Tibial artery (tissue), 4 donors: ENCODE data around the gene LGALS4.

ENCODE experiments used
- DNase-seq, 2 donors: peaks; one replicate each; pipeline ENCODE4 v3.0.0-alpha.2; 2019
- H3K27ac ChIP-seq, 2 donors: fragments of 200-600 bp; sonication (generic) in 1 of 2; 1 replicate in 1 of 2; 2 replicates in 1 of 2; pipeline ENCODE4 v1.5.1; 2018 to 2019; ENCODE audit warnings: mild to moderate bottlenecking in 1 of 2
- H3K27me3 ChIP-seq, 2 donors: fragments of 200-600 bp; sonication (generic) in 1 of 2; one replicate each; pipeline versions ENCODE4 v1.5.1 to v1.6.0; 2016 to 2019
- H3K36me3 ChIP-seq, 3 donors: fragments of 200-600 bp; sonication (generic) in 2 of 3; one replicate each; pipeline ENCODE4 v1.5.1; 2016 to 2019; ENCODE audit warnings: mild to moderate bottlenecking in 2 of 3
- H3K4me1 ChIP-seq, 4 donors: fragments of 200-600 bp; sonication (generic) in 2 of 4; 1 replicate in 3 of 4; 2 replicates in 1 of 4; pipeline ENCODE4 v1.5.1; 2016 to 2019
- H3K4me3 ChIP-seq, 2 donors: fragments of 200-600 bp; sonication (generic) in 1 of 2; 1 replicate in 1 of 2; 2 replicates in 1 of 2; pipeline ENCODE4 v1.5.1; 2018 to 2019; ENCODE audit warnings: mild to moderate bottlenecking in 2 of 2
- H3K9me3 ChIP-seq, 3 donors: fragments of 200-600 bp; sonication (generic) in 1 of 3; one replicate each; pipeline ENCODE4 v1.5.1; 2016 to 2019
- intact Hi-C: fragments of 100-400 bp; cut with DNase I; formaldehyde crosslinking; loops from one replicate; pipeline ENCODE4 v1.15.0; 2023; ENCODE audit warnings: low total_unique reads
- TF ChIP-seq, protein P1 (sequence below), 2 experiments: fragments of 200-600 bp in 1 of 2; fragments of 450-650 bp in 1 of 2; IDR thresholded peaks; one replicate each; pipeline ENCODE4 v1.5.1; 2017 to 2019; ENCODE audit warnings: antibody characterized with exemption in 2 of 2, mild to moderate bottlenecking in 1 of 2, moderate library complexity in 1 of 2

Gene LGALS4

DNA sequence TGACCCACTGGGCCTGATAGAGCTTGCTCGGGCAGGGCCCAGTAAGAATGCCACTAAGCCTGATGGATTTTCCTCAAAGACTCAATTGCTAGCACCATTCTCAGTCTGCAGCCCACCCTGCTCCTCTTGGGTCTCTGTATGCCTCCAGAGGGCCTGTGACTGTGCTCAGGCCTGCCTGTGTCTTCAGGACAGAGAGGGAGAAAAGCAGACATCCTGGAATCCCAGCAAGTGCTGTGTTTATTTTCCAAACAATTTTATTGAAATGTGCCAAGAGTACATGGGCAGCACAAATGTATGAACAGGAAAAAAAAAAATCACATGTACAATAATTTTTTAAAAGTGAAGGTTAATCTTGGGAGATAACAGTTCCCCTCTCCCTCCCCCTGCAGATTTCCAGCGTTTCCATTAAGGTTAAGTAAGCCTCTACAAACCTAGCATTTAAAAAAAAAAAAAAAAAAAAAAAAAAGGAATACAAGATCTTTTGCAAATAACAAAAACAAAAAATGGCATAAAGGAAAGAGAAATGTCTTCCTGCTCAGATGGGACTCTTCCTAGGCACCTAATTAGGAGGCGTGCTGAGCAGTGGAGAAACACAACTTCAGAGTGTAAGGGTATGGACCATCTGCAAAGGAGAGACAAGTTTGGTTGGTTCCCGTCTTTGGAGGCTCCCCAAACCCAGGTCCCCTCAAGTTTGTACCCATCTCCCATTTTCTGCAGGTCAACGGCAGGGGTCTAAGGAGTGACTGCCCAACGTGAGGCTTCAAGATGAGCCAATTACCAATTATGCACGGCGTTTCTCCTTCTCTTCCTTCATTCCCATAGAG is 23.6 kb upstream of the LGALS4 start:
- H3K9me3 ChIP-seq: no peaks in the 10 kb centered on the region
- no peak overlapping the region for H3K4me3 ChIP-seq
- peak overlapping the region in 1 of 2 donors; percentile 49 for H3K27ac ChIP-seq
- intact Hi-C loops: no loop called here
- TF ChIP-seq, protein P1, sequence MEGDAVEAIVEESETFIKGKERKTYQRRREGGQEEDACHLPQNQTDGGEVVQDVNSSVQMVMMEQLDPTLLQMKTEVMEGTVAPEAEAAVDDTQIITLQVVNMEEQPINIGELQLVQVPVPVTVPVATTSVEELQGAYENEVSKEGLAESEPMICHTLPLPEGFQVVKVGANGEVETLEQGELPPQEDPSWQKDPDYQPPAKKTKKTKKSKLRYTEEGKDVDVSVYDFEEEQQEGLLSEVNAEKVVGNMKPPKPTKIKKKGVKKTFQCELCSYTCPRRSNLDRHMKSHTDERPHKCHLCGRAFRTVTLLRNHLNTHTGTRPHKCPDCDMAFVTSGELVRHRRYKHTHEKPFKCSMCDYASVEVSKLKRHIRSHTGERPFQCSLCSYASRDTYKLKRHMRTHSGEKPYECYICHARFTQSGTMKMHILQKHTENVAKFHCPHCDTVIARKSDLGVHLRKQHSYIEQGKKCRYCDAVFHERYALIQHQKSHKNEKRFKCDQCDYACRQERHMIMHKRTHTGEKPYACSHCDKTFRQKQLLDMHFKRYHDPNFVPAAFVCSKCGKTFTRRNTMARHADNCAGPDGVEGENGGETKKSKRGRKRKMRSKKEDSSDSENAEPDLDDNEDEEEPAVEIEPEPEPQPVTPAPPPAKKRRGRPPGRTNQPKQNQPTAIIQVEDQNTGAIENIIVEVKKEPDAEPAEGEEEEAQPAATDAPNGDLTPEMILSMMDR (IDR thresholded peaks at IDR 0.05): no peak
- no peak for DNase-seq
- H3K36me3 ChIP-seq: peaks cover 48 to 62% (median 57%) of the 10 kb centered on the region in 3 donors
- no peaks in the 10 kb centered on the region for H3K27me3 ChIP-seq
- H3K4me1 ChIP-seq: peaks cover 0 to 45% (median 17%) of the 10 kb centered on the region in 4 donors

DNA sequence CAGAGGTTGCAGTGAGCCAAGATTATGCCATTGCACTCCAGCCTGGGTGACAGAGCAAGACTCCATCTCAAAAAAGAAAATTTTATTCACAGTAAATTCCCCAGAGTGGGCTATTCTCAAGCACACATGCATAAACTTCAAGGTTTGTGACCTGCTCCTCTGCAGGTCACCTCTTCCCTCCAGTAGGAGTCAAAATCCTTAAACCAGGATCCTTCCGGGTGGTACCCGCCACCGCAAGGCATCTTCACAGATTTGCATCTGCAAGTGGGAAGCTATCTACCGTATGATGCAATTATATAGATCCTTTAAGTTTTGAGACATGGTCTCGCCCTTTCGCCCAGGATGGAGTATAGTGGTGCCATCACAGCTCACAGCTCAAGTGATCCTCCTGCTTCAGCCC is 21.8 kb upstream of the LGALS4 start:
- peak overlapping the region; percentile 30 to 49 for H3K27ac ChIP-seq
- H3K4me3 ChIP-seq: no peak overlapping the region
- no peak for DNase-seq
- TF ChIP-seq, protein P1 (IDR thresholded peaks at IDR 0.05): no peak
- peaks cover 0 to 56% (median 27%) of the 10 kb centered on the region in 4 donors for H3K4me1 ChIP-seq
- H3K36me3 ChIP-seq: peaks cover 38 to 51% (median 48%) of the 10 kb centered on the region in 3 donors
- H3K27me3 ChIP-seq: no peaks in the 10 kb centered on the region
- intact Hi-C loops: no loop called here
- H3K9me3 ChIP-seq: no peaks in the 10 kb centered on the region

DNA sequence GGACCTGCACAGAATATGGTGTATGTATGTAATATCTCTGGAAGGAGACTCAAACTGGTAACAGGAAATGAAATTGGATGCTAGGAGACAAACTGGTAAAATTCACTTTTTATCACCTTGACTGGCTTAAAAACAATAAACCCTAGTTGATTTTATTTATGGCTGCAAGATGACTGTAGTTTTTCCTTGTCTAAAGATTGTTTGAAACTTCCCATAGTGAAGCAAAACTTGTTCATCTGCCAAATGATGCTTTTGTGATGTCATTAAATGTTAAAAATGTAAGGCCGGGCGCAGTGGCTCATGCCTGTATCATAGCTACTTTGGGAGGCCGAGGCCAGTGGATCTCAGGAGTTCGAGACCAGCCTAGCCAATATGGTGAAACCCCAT is 21.4 kb upstream of the LGALS4 start:
- H3K36me3 ChIP-seq: peaks cover 35 to 50% (median 47%) of the 10 kb centered on the region in 3 donors
- intact Hi-C loops: no loop called here

DNA sequence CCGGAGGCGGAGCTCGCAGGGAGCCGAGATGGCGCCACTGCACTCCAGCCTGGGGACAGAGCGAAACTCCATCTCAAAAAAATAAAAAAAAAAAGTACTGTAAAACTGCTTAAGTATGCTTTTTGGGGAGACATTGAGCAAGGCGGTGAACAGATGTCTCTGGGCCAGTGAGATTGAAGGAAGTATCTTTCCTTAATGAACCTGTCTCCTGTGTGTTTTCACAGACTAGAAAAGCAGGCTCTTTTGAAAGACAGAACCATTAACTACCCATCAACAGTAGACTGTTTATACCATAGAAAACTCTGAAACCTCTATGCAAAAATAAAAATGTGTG is 20.3 kb upstream of the LGALS4 start:
- H3K9me3 ChIP-seq: no peaks in the 10 kb centered on the region
- H3K27ac ChIP-seq: peak overlapping the region in 1 of 2 donors; percentile 85
- no peak for DNase-seq
- peaks cover 0 to 50% (median 27%) of the 10 kb centered on the region in 4 donors for H3K4me1 ChIP-seq
- H3K27me3 ChIP-seq: no peaks in the 10 kb centered on the region
- no peak overlapping the region for H3K4me3 ChIP-seq
- intact Hi-C loops: no loop called here
- TF ChIP-seq, protein P1 (IDR thresholded peaks at IDR 0.05): no peak
- peaks cover 28 to 47% (median 42%) of the 10 kb centered on the region in 3 donors for H3K36me3 ChIP-seq

More for the DNA sequence above, 21.4 kb upstream of the LGALS4 start:
- TF ChIP-seq, protein P1 (IDR thresholded peaks at IDR 0.05): no peak
- DNase-seq: no peak
- Histone ChIP-seq H3K9me3 (no peaks in the 10 kb centered on the region), H3K27ac (no peak overlapping the region), H3K4me3 (no peak overlapping the region), H3K4me1 (peaks cover 0 to 56% (median 27%) of the 10 kb centered on the region in 4 donors), H3K27me3 (no peaks in the 10 kb centered on the region)

DNA sequence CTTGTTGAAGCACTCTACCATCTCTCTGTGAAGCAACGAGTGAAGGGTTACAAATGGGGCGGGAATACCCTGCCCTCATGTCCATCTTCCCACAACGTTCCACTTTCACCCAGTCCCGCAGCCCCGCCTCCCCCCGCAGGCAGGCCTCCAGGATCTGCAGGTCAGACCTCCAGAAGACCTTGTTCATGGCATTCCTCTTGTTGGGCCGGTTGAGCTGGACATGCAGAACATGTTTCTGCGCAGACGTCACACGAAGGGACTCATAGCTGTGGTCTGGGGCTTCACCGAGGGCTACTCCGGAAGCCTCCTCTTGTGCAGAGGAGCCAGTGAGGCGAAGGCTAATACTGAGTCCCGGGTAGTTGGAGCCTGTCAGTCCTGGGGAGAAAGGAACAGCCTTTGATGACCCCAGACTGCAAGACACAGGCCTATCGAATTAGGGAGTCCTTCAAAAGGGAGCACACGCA is 18.4 kb upstream of the LGALS4 start:
- peaks cover 0 to 40% (median 24%) of the 10 kb centered on the region in 4 donors for H3K4me1 ChIP-seq
- intact Hi-C loops: loop anchor here (2.0 kb wide), 1 partner anchor 68 kb away; the partner anchor contains the start of genes NFKBIB and SIRT2
- DNase-seq: peak; percentile 46 to 79
- peak overlapping the region; percentile 85 to 87 for H3K27ac ChIP-seq
- H3K9me3 ChIP-seq: no peaks in the 10 kb centered on the region
- TF ChIP-seq, protein P1 (IDR thresholded peaks at IDR 0.05): no peak
- H3K4me3 ChIP-seq: peak overlapping the region; percentile 65 to 84
- H3K36me3 ChIP-seq: peaks cover 23 to 46% (median 43%) of the 10 kb centered on the region in 3 donors
- H3K27me3 ChIP-seq: no peaks in the 10 kb centered on the region
